ENCODE data around the gene LCN6. TPM values are rescaled to one million over a fixed set of nuclear protein-coding genes. Genes with fewer than 3 reads are reported as not detected.

LCN6 gene
- total RNA-seq, 2 experiments from 2014 or later, result not detected

GRCh38 chr9:136721339-136722092 lies 26.8 kb downstream of the LCN6 start:
- Histone ChIP-seq H3K4me1 (ENCODE audit: insufficient read depth, low read length) (peaks cover 28% of the 10 kb centered on the region), H3K27me3 (ENCODE audit: control insufficient read depth in 1 of 2, insufficient read depth in 2 of 2, low read length in 2 of 2) (no peaks in the 10 kb centered on the region), H3K4me3 (ENCODE audit: low read length) (no peak overlapping the region), H3K27ac (ENCODE audit: low read depth in 1 of 2, low read length in 2 of 2) (no peak overlapping the region), H3K36me3 (ENCODE audit: insufficient read depth, low read length) (peaks cover 50% of the 10 kb centered on the region), H3K9me3 (ENCODE audit: control insufficient read depth in 1 of 2, insufficient read depth in 1 of 2, low read length in 2 of 2) (no peaks in the 10 kb centered on the region)
- H3K9me3 Mint-ChIP-seq, result no peaks in the 10 kb centered on the region
- peak overlapping the region; percentile 36 for H3K27ac Mint-ChIP-seq
- H3K4me1 Mint-ChIP-seq (ENCODE audit: low read depth), result peaks cover 15% of the 10 kb centered on the region
- CTCF ChIA-PET, result no interaction called here
- intact Hi-C loops (cut with DNase I, micrococcal nuclease), result no loop called here
- POLR2A ChIA-PET, result interaction anchor here (0.6 to 2.6 kb wide), 2 partner anchors 7 to 70 kb away, joined by 3 to 10 read pairs; no protein-coding TSS in a partner anchor
- no peak for ATAC-seq (ENCODE audit: poor library complexity)
- TF ChIP-seq CTCF (IDR thresholded peaks at IDR 0.05), result no peak
- DNase-seq, result peak in 1 of 14 experiments; percentile 30
- no peaks in the 10 kb centered on the region for H3K27me3 Mint-ChIP-seq
- H3K4me3 Mint-ChIP-seq, result no peak overlapping the region
- H3K36me3 Mint-ChIP-seq (ENCODE audit: low read depth), result peaks cover 43% of the 10 kb centered on the region

DNA sequence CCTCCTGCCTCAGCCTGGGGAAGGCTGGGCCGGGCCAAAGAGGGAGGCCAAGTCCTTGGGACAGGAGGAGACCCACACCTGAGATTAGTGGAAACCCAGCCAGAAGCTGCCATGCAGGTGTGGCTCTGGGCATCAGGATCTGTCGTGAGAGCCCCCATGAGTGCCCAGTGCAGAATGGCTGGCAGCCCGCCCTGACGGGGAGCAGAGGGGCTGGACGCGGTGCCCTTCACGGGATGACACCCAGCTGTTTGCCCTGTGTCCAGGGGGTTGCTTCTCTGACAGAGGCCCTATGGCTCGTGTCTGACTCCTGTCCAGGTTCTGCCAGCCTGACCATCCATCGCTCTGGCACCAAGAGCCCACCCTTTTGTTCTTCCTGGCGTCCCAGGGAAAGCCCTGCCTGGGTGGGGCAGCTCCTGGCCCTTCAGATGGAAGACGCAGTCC lies 27.4 kb downstream of the LCN6 start:
- Mint-ChIP-seq H3K4me3 (no peak overlapping the region), H3K4me1 (ENCODE audit: low read depth) (peaks cover 12% of the 10 kb centered on the region), H3K9me3 (no peaks in the 10 kb centered on the region), H3K36me3 (ENCODE audit: low read depth) (peaks cover 37% of the 10 kb centered on the region), H3K27ac (peak overlapping the region; percentile 36), H3K27me3 (peaks cover 2% of the 10 kb centered on the region)
- no peak for TF ChIP-seq CTCF (IDR thresholded peaks at IDR 0.05)
- ChIA-PET POLR2A (interaction anchor here (0.6 kb wide), 1 partner anchor 69 kb away, joined by 3 read pairs; no protein-coding TSS in a partner anchor), CTCF (no interaction called here)
- no peak overlapping the region for H3K27ac ChIP-seq (ENCODE audit: low read depth in 1 of 2, low read length in 2 of 2)
- H3K27me3 ChIP-seq (ENCODE audit: control insufficient read depth in 1 of 2, insufficient read depth in 2 of 2, low read length in 2 of 2), result no peaks in the 10 kb centered on the region
- DNase-seq (no peak), ATAC-seq (ENCODE audit: poor library complexity) (no peak)
- H3K4me1 ChIP-seq (ENCODE audit: insufficient read depth, low read length), result peaks cover 22% of the 10 kb centered on the region
- peaks cover 45% of the 10 kb centered on the region for H3K36me3 ChIP-seq (ENCODE audit: insufficient read depth, low read length)
- no peak overlapping the region for H3K4me3 ChIP-seq (ENCODE audit: low read length)
- intact Hi-C loops (cut with DNase I, micrococcal nuclease), result no loop called here
- H3K9me3 ChIP-seq (ENCODE audit: control insufficient read depth in 1 of 2, insufficient read depth in 1 of 2, low read length in 2 of 2), result no peaks in the 10 kb centered on the region

- peaks cover 12% of the 10 kb centered on the region for H3K4me1 Mint-ChIP-seq (ENCODE audit: low read depth)
- Histone ChIP-seq H3K9me3 (ENCODE audit: control insufficient read depth in 1 of 2, insufficient read depth in 1 of 2, low read length in 2 of 2) (no peaks in the 10 kb centered on the region), H3K27me3 (ENCODE audit: control insufficient read depth in 1 of 2, insufficient read depth in 2 of 2, low read length in 2 of 2) (no peaks in the 10 kb centered on the region), H3K4me1 (ENCODE audit: insufficient read depth, low read length) (peaks cover 16% of the 10 kb centered on the region), H3K27ac (ENCODE audit: low read depth in 1 of 2, low read length in 2 of 2) (no peak overlapping the region), H3K36me3 (ENCODE audit: insufficient read depth, low read length) (peaks cover 39% of the 10 kb centered on the region), H3K4me3 (ENCODE audit: low read length) (no peak overlapping the region)
- no peak overlapping the region for H3K4me3 Mint-ChIP-seq
- ATAC-seq (ENCODE audit: poor library complexity) (no peak), DNase-seq (peak in 1 of 14 experiments; percentile 22)
- CTCF ChIA-PET, result no interaction called here
- intact Hi-C loops (cut with DNase I, micrococcal nuclease), result no loop called here
- TF ChIP-seq CTCF (IDR thresholded peaks at IDR 0.05), result no peak
- H3K27ac Mint-ChIP-seq, result no peak overlapping the region
- H3K36me3 Mint-ChIP-seq (ENCODE audit: low read depth), result peaks cover 32% of the 10 kb centered on the region
- peaks cover 7% of the 10 kb centered on the region for H3K27me3 Mint-ChIP-seq
- no peaks in the 10 kb centered on the region for H3K9me3 Mint-ChIP-seq
- POLR2A ChIA-PET, result no interaction called here
Measured at GRCh38 chr9:136720251-136720897, 28.0 kb downstream of the LCN6 start.
